Measurements from ENCODE around the gene WIPF3.
"Not testable (repeated sequence)": the region's sequence is repeated elsewhere in the genome, so short reads cannot be mapped to it uniquely, and the experiment has no call there.

Gene WIPF3

DNA sequence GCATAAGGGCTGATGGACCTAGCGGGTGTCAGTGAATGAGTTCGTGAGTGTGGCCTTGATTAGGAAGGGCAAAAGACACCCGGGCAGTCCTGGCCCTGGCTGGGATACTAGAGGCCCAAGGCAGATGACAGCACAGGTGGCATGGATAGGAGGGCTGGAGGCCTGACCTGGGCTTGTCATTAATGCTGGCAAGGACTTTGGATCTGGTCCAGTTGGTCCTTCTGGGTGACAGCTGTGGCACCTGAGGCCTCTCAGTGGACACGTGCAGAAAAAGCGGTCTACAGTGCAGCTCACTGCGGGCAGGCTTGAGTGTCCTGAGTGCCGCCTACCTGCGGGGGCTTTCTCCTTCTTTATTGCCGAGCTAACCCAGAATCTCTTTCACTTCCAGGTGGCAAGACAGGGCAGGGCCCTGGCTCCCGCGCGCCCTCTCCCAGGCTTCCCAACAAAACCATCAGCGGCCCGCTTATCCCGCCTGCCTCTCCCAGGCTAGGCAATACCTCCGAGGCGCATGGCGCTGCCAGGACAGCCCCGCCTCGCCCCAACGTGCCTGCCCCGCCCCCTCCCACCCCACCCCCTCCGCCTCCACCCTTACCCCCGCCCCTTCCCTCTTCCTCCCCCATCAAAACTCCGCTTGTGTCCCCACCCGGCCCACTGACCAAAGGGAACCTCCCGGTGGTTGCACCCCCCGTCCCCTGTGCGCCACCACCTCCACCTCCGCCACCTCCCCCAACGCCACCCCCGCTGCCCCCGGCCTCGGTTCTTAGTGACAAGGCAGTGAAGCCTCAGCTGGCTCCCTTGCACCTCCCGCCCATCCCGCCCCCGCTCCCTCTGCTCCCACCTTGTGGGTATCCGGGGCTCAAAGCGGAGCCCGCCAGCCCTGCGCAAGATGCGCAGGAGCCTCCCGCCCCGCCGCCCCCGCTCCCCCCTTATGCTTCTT, 77.4 kb downstream of the WIPF3 start:
- DNase-seq, result no peak

DNA sequence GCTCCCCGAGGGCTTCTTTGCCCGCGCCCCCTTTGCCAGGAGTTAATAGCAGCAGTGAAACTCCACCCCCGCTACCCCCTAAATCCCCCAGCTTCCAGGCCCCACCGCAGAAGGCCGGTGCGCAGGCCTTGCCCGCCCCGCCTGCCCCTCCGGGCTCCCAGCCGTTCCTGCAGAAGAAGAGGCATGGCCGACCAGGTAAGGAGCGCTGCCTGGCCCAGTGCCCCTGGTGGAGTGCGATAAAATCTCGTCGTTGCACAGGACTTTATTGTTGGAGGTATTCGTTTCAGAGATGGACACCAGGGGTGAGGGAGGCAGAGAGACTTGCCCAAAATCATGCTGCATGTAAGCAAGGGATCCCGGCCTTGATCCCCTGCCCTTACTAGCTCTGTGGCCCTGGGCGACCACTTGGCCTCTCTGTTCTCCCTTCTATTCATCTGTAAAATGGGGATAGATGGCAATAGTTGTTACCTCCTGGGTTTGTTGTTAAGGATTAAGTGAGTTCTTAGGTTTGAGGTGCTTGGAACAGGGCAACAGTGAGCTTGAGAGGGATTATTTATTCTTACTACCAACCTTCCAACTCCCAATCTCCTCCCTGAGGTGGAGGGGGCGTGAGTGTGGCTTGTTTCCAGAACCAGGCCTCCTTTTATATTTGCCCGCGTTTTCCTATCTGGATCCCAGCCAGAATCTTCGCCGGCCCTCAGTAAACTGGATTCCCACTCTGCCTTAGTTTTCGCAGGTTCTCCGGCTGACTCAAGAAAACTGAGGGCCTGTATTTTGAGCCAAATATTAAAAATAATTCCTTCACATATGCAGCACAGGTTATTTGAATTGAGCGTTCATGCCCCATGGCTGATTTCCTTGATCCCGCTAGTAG, 78.3 kb downstream of the WIPF3 start:
- DNase-seq, result no peak

DNA sequence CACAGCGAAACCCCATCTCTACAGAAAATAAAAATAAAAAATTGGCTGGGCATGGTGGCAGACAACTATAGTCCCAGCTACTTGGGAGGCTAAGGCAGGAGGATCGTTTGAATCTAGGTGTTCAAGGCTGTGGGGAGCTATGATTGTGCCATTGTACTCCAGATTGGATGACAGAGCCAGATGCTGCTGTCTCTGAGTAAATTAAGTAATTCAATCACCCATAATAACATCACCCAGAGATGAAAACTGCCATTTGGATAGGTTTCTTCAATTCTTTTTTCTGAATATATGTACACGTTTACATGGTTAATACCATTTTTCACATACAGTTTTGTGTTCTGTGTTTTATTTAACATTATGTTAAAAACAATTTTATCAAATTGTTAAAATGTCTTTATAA, 79.3 kb downstream of the WIPF3 start:
- DNase-seq, result no peak

DNA sequence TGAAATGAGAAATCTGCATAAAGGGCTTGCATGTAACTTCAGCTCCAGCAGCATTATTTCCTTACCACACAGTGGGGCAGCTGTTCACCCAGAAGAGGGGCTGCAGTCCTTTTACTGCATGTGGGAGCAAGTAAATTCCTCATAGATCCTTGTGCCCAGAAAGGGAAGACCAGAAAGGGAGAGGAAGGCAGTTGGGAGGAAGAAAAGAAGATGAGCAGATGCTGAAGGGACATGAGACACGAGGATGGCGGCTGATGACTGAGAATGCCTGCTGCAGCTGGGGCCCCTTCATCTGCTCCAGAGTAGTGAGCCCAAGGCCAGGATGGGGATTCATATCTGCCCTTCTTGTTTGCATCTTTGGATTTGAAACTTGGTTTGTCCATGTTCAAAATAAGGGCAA, 80.5 kb downstream of the WIPF3 start:
- DNase-seq, result no peak

DNA sequence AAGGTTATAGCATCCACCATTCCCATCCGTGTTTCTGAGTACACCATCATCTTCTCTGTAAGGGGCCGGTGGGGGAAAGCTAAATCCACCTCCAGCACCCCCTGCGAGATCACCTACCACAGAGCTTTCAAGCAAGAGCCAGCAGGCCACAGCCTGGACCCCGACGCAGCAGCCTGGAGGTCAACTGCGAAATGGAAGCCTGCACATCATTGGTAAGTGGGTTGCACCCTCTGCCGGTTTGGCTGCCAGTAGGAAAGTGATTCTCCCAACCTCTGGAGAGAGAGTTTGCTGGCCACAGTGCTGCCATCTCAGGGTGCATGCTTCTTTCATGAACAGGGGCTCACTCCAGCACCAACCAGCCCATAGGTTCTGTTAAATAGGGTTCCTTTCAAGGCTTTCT, 81.7 kb downstream of the WIPF3 start:
- DNase-seq, result no peak

DNA sequence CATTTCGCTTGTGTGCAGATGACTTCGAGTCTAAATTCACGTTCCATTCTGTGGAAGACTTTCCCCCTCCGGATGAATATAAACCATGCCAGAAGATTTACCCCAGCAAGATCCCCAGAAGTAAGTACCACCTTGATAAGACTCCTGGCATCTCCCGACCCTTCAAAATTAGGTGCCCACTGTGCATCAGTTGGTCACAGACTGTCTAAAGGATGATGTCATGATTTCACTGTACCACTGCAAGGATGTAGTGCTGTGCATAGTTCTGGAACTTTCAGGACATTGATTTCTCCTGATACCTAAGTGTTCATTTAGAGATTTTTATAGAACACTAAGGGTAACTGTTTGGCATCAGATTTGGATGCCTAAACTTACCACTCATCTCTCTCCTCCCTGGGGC, 83.0 kb downstream of the WIPF3 start:
- no peak for DNase-seq

DNA sequence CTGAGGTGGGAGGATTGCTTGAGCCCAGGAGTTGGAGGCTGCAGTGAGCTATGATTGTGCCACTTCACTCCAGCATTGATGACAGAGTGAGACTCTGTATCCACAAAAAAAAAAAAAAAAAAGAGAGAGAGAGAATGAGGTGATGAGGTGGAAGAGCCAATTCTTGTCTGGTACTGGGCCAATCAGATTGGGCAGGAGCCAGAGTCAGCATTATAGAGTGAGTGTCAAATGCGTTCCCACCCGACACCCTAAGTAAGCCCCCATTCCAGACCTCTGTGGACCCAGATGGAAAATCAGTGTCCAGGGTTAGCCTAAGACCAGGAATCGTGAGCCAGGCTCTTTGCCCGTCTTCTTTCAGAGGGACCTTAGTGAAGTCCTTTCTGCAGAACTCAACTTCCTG, 83.9 kb downstream of the WIPF3 start:
- no peak for DNase-seq

DNA sequence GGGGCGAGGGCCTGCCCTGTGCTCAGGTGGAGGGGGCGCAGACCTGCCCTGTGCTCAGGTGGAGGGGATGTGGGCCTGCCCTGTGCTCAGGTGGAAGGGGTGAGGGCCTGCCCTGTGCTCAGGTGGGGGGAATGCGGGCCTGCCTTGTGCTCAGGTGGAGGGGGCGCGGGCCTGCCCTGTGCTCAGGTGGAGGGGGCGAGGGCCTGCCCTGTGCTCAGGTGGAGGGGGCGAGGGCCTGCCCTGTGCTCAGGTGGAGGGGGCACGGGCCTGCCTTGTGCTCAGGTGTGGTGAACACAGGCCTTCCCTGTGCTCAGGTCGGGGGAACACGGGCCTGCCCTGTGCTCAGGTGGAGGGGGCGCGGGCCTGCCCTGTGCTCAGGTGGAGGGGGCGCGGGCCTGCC, 84.5 kb downstream of the WIPF3 start:
- DNase-seq, result not testable (repeated sequence)

DNA sequence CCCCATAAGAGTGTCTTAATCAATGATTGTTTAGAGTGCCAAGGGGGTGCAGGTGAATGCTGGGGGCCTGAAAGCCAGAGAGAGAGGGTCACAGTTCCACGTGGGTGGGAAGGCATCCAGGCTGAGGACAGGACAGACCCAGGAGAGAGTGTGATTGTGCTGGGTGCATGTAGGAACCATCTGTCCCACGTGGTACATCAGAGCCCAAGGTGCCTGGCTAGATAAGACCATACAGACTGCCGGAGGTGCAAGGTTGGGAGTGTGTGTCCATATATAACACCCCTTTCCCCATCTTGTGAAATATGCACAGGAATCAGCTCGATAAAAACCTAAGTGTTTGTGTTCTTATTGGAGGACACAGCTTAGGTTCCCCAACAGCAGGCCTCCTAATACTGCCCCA, 85.5 kb downstream of the WIPF3 start:
- no peak for DNase-seq

DNA sequence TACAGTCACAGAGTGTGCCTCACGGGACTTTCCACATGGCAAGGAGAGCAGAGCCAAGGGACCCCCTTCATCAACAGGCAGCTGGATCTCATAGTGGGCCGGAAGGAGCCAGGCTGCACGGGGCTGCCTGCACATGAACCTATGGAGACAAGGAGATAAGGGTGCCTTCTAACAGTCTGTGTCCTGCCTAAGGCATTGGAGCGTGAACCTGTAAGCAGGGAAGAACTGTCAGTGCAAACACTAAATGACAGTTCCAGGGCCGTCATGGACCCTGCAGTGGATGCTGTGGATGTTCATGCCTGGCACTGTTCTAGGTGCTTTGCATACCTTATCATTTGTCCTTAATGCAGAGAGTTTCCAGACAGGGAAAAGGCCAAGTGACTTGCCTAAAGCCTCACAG, 85.9 kb downstream of the WIPF3 start:
- no peak for DNase-seq

DNA sequence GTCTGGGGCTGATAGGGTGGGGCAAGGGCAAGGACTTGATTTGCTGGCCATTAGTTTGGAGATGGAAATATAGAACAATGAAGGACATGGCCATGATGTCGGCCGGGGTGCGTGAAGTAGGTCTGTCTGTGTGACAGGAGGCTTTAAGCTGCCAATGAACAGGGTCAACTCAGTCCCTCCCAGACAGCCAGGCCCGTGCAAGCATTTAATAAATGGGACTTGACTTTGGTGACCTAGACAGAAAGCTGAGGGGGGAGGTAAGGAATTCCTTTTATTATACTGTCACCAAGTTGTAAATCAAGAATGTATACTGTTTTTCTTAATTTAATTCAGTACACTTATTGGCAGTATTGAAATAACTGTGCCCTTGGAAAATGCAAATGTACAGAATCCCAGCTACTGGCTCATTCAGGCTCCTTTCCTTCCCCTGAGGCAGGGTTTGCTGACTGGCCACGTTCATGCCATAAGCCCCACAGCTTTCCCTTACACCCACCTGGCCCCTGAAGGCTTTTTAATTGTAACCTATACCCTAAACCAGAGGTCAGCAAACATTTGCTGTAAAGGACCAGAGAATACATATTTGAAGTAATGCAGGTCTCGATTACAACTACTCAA, 87.2 kb downstream of the WIPF3 start:
- DNase-seq, result no peak

DNA sequence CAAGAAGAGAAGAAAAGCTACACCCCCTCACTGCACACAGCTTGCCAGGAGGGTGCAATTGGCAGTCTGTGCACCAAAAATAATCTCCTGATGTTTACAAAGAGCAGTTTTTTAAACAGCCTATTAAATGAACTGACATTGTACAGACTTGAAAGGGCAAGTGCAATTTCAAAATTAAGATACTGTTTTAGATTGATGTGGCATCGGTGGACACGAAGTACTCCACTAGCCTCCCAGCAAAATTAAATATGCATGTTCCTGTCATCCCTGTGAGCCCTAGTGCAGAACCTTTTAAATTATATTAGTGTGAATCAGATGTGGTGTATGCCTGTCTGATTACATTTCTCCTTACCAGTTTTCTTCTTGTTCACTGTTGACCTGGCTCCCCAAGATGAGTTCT, 87.9 kb downstream of the WIPF3 start:
- no peak for DNase-seq

DNA sequence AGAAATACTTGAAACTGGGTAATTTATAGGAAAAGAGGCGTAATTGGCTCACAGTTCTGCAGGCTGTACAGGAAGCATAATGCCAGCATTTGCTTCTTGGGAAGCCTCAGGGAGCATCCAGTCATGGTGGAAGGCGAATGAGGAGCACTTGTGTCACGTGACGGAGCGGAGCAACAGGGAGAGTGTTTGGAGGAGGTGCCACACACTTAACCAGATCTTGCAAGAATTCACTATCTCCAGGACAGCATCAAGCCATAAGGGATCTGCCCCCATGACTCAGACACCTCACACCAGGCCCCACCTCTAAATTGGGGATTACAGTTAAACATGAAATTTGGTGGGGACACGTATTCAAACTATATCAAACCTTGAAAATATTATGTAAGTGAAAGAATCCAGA, 89.3 kb downstream of the WIPF3 start:
- DNase-seq, result no peak

DNA sequence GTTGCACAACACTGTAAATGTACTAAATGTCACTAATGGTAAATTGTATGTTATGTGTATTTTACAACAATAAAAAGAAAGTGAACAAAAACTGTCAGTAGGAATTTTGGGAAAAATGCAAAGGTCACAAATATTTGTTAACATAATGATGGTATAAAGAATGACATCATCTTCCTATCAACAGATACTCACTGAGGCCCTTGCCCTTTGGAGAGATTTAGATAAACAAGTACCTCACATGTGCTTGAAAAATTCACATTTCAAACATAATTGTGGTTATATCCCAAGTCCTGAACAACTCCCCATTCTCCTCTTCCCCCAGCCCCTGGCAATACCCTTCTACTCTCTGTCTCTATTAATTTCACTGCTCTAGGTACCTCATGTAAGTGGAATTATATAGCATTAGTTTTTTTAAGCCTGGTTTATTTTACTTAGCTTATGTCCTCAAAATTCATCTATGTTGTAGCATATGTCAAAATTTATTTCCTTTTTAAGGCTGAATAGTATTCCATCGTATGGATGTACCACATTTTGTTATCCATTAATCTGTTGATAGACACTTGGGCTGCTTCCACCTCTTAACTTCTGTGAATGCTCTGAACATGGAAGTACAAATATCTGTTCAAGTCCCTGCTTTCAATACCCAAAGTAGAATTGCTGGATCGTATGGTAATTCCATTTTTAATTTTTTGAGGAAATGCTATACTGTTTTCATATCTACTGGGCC, 90.5 kb downstream of the WIPF3 start:
- no peak for DNase-seq

DNA sequence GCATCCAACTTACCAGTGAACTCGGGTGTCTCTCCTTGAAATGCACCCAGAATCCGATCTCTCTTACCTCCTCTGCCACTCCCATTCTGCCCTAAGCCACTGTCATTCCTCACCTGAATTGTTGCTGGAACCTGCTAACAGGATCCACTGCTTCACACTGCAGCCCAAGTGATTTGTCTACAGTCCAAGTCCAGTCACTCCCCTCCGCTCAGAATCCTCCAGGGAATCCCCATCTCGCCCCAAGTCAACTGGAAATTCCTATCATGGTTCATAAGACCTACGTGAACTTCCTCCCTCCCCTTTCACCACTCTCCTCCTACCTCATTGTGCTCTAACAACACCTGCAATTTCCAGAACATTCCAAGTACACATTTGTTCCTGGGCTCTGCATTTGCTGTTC, 92.0 kb downstream of the WIPF3 start:
- DNase-seq, result no peak

DNA sequence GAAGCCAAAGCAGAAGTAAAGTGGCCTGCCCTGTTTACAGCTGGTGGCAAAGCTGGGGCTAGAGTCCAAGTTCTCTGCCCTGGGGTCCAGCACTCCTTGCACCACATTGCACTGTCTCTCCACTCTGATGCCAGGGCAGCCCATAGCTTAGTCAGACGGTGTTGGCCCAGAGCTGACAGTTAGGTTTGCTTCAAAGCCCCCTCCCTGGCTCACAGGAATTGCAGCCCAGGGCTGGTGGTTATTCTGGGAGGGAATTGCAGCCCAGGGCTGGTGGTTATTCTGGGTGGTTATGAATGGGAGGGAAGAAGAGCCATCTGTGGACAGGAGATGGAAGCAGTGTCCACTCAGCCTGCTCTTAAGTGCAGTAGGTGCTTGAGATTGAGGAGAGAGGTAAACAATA, 94.4 kb downstream of the WIPF3 start:
- no peak for DNase-seq

DNA sequence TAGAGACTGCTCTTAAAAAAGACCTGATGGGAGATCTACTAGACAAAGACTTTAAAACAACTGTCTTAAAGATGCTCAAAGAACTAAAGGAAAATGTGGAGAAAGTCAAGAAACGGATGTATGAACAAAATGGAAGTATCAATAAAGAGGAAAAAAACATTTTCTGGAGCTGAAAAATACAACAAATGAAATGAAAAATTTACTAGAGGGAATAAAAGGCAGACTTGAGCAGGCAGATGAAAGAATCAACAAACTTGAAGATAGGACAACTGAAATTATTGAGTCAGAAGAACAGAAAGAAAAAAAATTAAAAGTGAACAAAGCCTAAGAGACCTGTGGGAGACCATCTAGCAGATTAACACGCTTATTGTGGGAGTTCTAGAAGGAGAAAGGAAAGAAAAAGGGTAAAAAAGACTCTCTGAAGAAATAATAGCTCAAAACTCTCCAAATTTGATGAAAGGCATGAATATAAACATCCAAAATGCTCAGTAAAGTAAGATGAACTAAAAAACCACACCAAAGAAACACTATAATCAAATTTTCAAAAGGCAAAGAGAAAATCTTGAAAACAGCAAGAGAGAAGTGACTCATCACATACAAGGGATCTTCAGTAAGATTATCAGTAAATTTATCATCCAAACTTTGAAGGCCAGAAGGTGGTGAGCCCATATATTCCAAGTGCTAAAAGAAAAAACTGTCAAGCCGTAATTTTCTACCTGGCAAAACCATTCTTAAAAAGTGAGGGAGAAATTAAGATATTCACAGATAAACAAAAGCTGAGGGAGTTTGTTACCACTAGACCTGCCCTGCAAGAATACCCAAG, 100.1 kb downstream of the WIPF3 start:
- DNase-seq, result no peak

DNA sequence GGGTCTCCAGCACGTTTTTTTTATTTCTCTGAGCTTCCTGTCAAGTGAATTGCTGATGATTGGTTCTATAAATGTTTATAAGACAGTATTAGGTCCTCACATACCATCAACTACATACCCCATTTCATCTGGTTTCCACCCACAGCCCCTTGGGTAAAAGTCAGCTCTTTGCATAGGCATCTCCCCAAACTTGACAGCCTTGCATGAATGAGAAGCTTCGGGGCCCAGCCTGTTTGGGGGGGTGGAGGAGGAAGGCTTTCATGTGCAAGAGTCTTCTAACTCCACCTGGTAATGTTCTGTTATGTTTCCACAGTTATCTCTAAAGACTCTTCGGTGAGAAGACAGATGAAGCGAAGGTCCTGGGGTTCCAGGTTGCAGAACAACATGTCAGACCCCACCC, 107.9 kb downstream of the WIPF3 start:
- DNase-seq, result no peak

DNA sequence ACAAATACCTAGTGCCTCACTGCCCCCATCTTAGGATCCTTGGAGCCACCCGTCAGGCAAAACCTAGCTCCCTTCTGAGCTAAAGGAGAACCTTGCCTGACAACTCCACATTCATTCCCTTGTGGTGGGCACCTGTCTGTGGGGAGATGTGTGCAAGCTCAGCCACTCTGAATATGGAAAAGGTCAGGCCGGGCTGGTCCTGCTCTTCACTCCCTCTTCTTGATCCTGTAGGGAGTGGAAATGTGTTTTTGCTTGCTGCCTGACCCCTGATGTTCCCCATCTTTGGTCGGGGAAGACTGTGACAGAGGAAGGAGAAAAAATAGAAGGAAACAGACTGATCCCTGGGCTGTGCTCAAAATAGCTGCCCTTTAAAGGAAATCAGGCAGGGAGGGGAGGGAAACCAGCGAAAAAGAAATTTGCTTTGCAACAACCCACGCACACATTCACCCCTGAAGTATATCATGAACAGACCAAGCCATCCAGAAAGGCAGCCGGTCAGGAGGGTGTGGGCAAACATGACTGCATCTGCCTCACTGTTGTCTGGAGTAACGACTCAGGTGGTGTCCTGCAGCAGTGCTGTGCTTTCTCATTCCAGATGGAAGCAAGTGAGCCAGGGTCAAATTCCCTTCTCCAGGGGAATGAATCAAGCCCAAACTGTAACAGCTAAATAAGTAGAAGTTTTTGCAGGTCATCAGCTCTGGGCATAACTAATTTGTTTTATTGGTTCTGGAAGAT, 109.3 kb downstream of the WIPF3 start:
- DNase-seq, result no peak

DNA sequence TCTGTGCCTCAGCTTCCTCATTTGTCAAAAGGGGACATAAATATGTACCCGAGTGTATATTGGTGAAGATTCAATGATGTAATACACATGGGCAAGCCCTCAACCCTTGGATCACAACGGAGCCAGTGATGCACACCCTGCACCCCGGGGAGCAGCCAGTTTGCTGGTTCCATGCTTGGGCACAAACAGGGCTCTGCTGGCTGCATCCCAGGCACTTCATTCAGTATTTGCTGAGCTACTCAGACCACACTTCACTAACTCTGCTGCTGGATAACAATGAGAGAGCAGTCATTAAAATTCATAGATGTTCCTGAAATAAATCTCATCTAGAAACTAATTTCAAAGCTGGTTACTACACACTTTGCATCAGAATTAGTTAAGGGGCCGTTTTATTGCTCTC, 111.3 kb downstream of the WIPF3 start:
- DNase-seq, result no peak

DNA sequence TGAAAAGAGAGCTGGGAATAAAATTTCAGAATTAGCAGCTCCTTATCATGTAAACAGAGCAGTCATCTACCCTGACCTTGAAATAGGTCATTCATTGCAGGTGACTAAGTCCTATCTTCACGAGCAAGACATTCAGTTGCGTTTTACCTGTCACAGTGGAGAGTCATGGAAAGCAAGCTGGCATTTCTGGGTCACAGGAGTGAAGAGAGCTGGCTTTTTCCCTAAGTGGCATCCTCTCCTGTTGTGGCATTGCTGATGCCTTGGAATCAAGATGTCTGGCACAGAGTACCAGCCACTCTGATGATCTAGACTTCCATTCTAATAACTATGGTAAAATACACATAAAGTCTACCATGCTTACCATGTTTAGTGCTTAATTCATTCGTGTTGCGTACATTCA, 112.5 kb downstream of the WIPF3 start:
- DNase-seq, result no peak

Data from KG1 (cell line).